NCI-H1105 (cell line): ENCODE data around the gene SS18L1.

Experiments used
- DNase-seq: peaks from one replicate; lab custom pipeline; 2025; lab: John Stamatoyannopoulos, UW

Gene SS18L1

GRCh38 chr20:62156254-62156556, 12.6 kb downstream of the SS18L1 start:
- no peak for DNase-seq

GRCh38 chr20:62156592-62157386, 13.2 kb downstream of the SS18L1 start:
- no peak for DNase-seq

- DNase-seq: no peak
These were observed 14.0 kb downstream of the SS18L1 start for GRCh38 chr20:62157387-62158087.

GRCh38 chr20:62158088-62158400, 14.5 kb downstream of the SS18L1 start:
- DNase-seq: no peak

GRCh38 chr20:62158541-62158940, 15.0 kb downstream of the SS18L1 start:
- no peak for DNase-seq

GRCh38 chr20:62159052-62159451, 15.5 kb downstream of the SS18L1 start:
- DNase-seq: no peak

GRCh38 chr20:62159839-62160238, 16.3 kb downstream of the SS18L1 start:
- DNase-seq: no peak

GRCh38 chr20:62160253-62160652, 16.7 kb downstream of the SS18L1 start:
- DNase-seq: no peak

- DNase-seq: no peak
These were observed 17.3 kb downstream of the SS18L1 start for GRCh38 chr20:62160876-62161275.

GRCh38 chr20:62161347-62161746, 17.8 kb downstream of the SS18L1 start:
- DNase-seq: no peak

GRCh38 chr20:62162765-62163484, 19.4 kb downstream of the SS18L1 start:
- DNase-seq: no peak

GRCh38 chr20:62163485-62163865, 19.9 kb downstream of the SS18L1 start:
- DNase-seq: no peak

- no peak for DNase-seq
These were observed 20.6 kb downstream of the SS18L1 start for GRCh38 chr20:62163986-62164762.

- DNase-seq: no peak
These were observed 21.6 kb downstream of the SS18L1 start for GRCh38 chr20:62164879-62165761.

GRCh38 chr20:62165762-62166399, 22.3 kb downstream of the SS18L1 start:
- DNase-seq: no peak

GRCh38 chr20:62167474-62167873, 23.9 kb downstream of the SS18L1 start:
- no peak for DNase-seq

- DNase-seq: no peak
These were observed 24.5 kb downstream of the SS18L1 start for GRCh38 chr20:62168061-62168460.

- no peak for DNase-seq
These were observed 25.4 kb downstream of the SS18L1 start for GRCh38 chr20:62168890-62169435.

- no peak for DNase-seq
These were observed 27.0 kb downstream of the SS18L1 start for GRCh38 chr20:62170536-62170935.

- no peak for DNase-seq
These were observed 27.7 kb downstream of the SS18L1 start for GRCh38 chr20:62171245-62171644.

- DNase-seq: no peak
These were observed 29.1 kb downstream of the SS18L1 start for GRCh38 chr20:62172666-62173065.
